A549 (cell line): Measurements from ENCODE around the gene NANS. TPM values are rescaled to one million over a fixed set of nuclear protein-coding genes. Genes with fewer than 3 reads are reported as not detected.
A peak's percentile ranks its signal among the peaks of the same experiment; 100 is the strongest.
"Not testable (repeated sequence)": the region's sequence is repeated elsewhere in the genome, so short reads cannot be mapped to it uniquely, and the experiment has no call there.

ENCODE experiments used
- ATAC-seq, 2 experiments: fragments of 200-7000 bp in 1 of 2; fragments of >200 bp in 1 of 2; cut with Nextera tagmentation in 1 of 2; cut with Tn5 transposase in 1 of 2; 3 replicates each; pipeline versions ENCODE4 v1.8.0 to v1.9.1; 2018 to 2020; ENCODE audit warnings: mild to moderate bottlenecking in 1 of 2, moderate library complexity in 1 of 2
- CTCF ChIA-PET: fragments of 300-600 bp; sonication (Branson Sonifier 250); formaldehyde crosslinking; extraction: SDS; loops from one replicate; lab custom pipeline; 2021; ENCODE audit warnings: antibody characterized with exemption, inconsistent platforms; lab: Yijun Ruan, JAX
- POLR2A ChIA-PET: fragments of 350-600 bp; formaldehyde crosslinking; extraction: SDS; loops from one replicate; lab custom pipeline; 2021; ENCODE audit warnings: antibody characterized with exemption, inconsistent platforms; lab: Yijun Ruan, JAX
- DNase-seq, 2 experiments: peaks; one replicate each; pipeline versions ENCODE4 v3.0.0 to v3.0.0-alpha.2; 2011 to 2016; ENCODE audit warnings: low read depth in 1 of 2, low spot score in 1 of 2
- FAIRE-seq: peaks from 2 replicates; lab custom pipeline; 2011; peaks lifted over from hg19 to GRCh38; lab: Jason Lieb, UNC
- H3K27ac ChIP-seq, 2 experiments: fragments of >200 bp; sonication (Bioruptor Twin); formaldehyde crosslinking; 3 replicates each; pipeline ENCODE4 v1.5.1; 2016 to 2017
- H3K4me1 ChIP-seq: fragments of >200 bp; sonication (Bioruptor Twin); formaldehyde crosslinking; 3 replicates; pipeline ENCODE4 v1.6.1; 2016
- H3K4me2 ChIP-seq: fragments of >200 bp; sonication (Bioruptor Twin); formaldehyde crosslinking; 3 replicates; pipeline ENCODE4 v1.6.1; 2016
- H3K4me3 ChIP-seq: fragments of >200 bp; sonication (Bioruptor Twin); formaldehyde crosslinking; 3 replicates; pipeline ENCODE4 v1.5.1; 2016
- H3K9me3 ChIP-seq: fragments of >200 bp; sonication (Bioruptor Twin); formaldehyde crosslinking; 3 replicates; pipeline ENCODE4 v1.6.1; 2016
- CEBPB ChIP-seq, 2 experiments: fragments of >200 bp in 1 of 2; sonication (Bioruptor Twin) in 1 of 2; formaldehyde crosslinking in 1 of 2; IDR thresholded peaks; 2 replicates each; pipeline ENCODE4 v1.6.1; 2012 to 2016
- EP300 ChIP-seq, 2 experiments: fragments of >200 bp; sonication (Bioruptor Twin); formaldehyde crosslinking; IDR thresholded peaks; 2 replicates in 1 of 2; 3 replicates in 1 of 2; pipeline ENCODE4 v1.6.1; 2016 to 2017
- FOSB ChIP-seq: fragments of 250-450 bp; sonication (Bioruptor Pico); IDR thresholded peaks from 2 replicates; pipeline ENCODE4 v1.5.0; 2020; ENCODE audit warnings: mild to moderate bottlenecking, moderate library complexity
- HOXA7 ChIP-seq: fragments of 250-450 bp; sonication (Bioruptor Pico); IDR thresholded peaks from 2 replicates; pipeline ENCODE4 v1.5.0; 2020; ENCODE audit warnings: mild to moderate bottlenecking, moderate library complexity
- HOXB13 ChIP-seq: fragments of 250-450 bp; sonication (Bioruptor Pico); IDR thresholded peaks from 2 replicates; pipeline ENCODE4 v1.5.0; 2020; ENCODE audit warnings: low read depth, mild to moderate bottlenecking, moderate library complexity
- HOXB5 ChIP-seq: fragments of 250-450 bp; sonication (Bioruptor Pico); IDR thresholded peaks from 2 replicates; pipeline ENCODE4 v1.5.0; 2020; ENCODE audit warnings: mild to moderate bottlenecking, moderate library complexity
- JUN ChIP-seq, 2 experiments: fragments of >200 bp; sonication (Bioruptor Twin); formaldehyde crosslinking; IDR thresholded peaks; 2 replicates in 1 of 2; 3 replicates in 1 of 2; pipeline ENCODE4 v1.6.1; 2016 to 2017
- KDM1A ChIP-seq: fragments of 200-600 bp; sonication (generic); IDR thresholded peaks from 2 replicates; pipeline ENCODE4 v1.6.1; 2016; ENCODE audit warnings: low read depth, mild to moderate bottlenecking
- KDM5A ChIP-seq: fragments of 200-600 bp; sonication (generic); IDR thresholded peaks from 2 replicates; pipeline ENCODE4 v1.6.1; 2016; ENCODE audit warnings: antibody characterized with exemption, mild to moderate bottlenecking
- MAFK ChIP-seq: fragments of 450-650 bp; IDR thresholded peaks from 2 replicates; pipeline ENCODE4 v1.6.1; 2014; ENCODE audit not compliant: partially characterized antibody
- MYC ChIP-seq: IDR thresholded peaks from 2 replicates; pipeline ENCODE4 v1.6.1; 2012; ENCODE audit warnings: mild to moderate bottlenecking, inconsistent platforms, low read length, improper control_type of control experiment, borderline replicate concordance
- NPAS2 ChIP-seq: fragments of 250-450 bp; sonication (Bioruptor Pico); IDR thresholded peaks from 2 replicates; pipeline ENCODE4 v1.8.0; 2022; ENCODE audit warnings: mild to moderate bottlenecking, moderate library complexity, borderline replicate concordance
- POLR2A ChIP-seq: IDR thresholded peaks from 2 replicates; pipeline ENCODE4 v1.6.1; 2012; ENCODE audit warnings: mild to moderate bottlenecking, low read length
- POLR2AphosphoS2 ChIP-seq: conservative IDR thresholded peaks from 2 replicates; pipeline ENCODE4 v1.6.1; 2012; ENCODE audit warnings: low read length, improper control_type of control experiment, inconsistent platforms
- RARB ChIP-seq: fragments of 250-450 bp; sonication (Bioruptor Pico); IDR thresholded peaks from 2 replicates; pipeline ENCODE4 v1.8.0; 2021; ENCODE audit warnings: mild to moderate bottlenecking, moderate library complexity
- SMC3 ChIP-seq: fragments of >200 bp; sonication (Bioruptor Twin); formaldehyde crosslinking; IDR thresholded peaks from 3 replicates; pipeline ENCODE4 v1.6.1; 2018; ENCODE audit warnings: inconsistent platforms
- SREBF2 ChIP-seq: fragments of 450-650 bp; IDR thresholded peaks from 2 replicates; pipeline ENCODE4 v1.6.1; 2014; ENCODE audit warnings: mild to moderate bottlenecking, moderate library complexity
- ZFP36 ChIP-seq: fragments of 450-650 bp; IDR thresholded peaks from 2 replicates; pipeline ENCODE4 v1.6.1; 2014; ENCODE audit warnings: borderline replicate concordance; ENCODE audit not compliant: partially characterized antibody
- ZNF302 ChIP-seq: fragments of 250-450 bp; sonication (Bioruptor Pico); IDR thresholded peaks from 2 replicates; pipeline ENCODE4 v1.9.0; 2021; ENCODE audit warnings: inconsistent platforms, mild to moderate bottlenecking, moderate library complexity
- WGBS: methylation state at CpG from one replicate; pipeline ENCODE4 v1.1.6; 2017; ENCODE audit errors: missing lambda C conversion rate; 5-methylcytosine and 5-hydroxymethylcytosine counted together
- polyA plus RNA-seq, 4 experiments: library from polyadenylated mRNA; depleted of rRNA in 3 of 4; stranded (reverse); fragments of >200 nt; fragmentation: RNase III in 1 of 4; extraction: RNeasy Plus Mini Kit Qiagen cat#74134 plus additional on column Dnase treatment in 1 of 4; gene quantifications; 2 replicates in 3 of 4; 3 replicates in 1 of 4; pipeline ENCODE4 v1.2.3, GENCODE V29; 2011 to 2017
- TF ChIP-seq, protein P1 (sequence below): fragments of >200 bp; sonication (Bioruptor Twin); formaldehyde crosslinking; IDR thresholded peaks from 3 replicates; pipeline ENCODE4 v1.5.1; 2016
- TF ChIP-seq, protein P2 (sequence below): fragments of >200 bp; sonication (Bioruptor Twin); formaldehyde crosslinking; IDR thresholded peaks from 2 replicates; pipeline ENCODE4 v1.6.1; 2016
- TF ChIP-seq, protein P3 (sequence below): fragments of 250-450 bp; sonication (Bioruptor Pico); IDR thresholded peaks from 2 replicates; pipeline ENCODE4 v1.5.0; 2021; ENCODE audit warnings: mild to moderate bottlenecking, moderate library complexity, borderline replicate concordance
- TF ChIP-seq, protein P4 (sequence below): IDR thresholded peaks from 2 replicates; pipeline ENCODE4 v1.6.1; 2012

Gene NANS
- polyA plus RNA-seq, 2 of the 4 experiments (the other 2 are of a cell fraction) = 56.8 to 70.2 TPM

DNA sequence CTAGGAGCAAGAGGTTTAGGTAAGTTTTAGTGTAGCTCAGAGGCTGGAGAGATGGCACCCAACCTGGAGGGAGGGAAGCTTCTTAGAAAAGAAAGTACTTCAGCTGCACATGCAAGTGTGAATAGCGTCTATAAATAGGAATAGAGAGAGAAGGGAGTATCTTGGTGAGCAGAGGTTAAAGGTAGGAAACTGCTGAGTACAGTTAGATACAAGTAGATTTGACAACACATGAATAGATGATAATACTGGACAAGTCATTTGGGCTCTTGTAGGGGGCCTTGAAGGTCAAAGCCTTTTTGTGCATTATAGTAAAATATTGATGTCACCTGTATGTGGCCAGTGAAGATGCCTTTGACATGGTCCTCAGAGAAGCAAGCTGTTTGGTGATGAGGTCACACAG lies 39.2 kb upstream of the NANS start:
- POLR2A ChIA-PET = interaction anchor here (2.4 kb wide), 1 partner anchor 39 kb away, joined by 7 read pairs; the partner anchor contains the start of gene NANS
- no peak for ATAC-seq

DNA sequence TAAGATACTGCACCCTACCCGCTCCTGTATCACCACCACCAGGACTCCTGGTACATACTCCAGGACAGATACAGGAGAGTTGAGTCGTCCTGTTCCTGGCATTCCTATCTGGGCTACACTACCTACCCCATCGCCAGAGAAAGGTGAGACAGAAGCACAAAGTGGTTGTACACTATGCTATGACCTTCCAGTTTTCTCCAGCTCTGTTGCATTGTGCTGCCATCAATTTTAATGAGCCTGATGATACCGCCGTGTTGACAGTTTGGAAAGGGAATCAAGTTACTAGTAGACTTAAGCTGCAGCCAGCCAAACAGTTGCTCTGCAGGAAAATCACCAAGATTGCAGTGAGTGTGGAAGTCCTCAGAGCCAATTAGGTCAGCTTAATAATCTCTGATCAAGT lies 38.2 kb upstream of the NANS start:
- no peak; a peak in 1 of 6 replicates for ATAC-seq
- CTCF ChIA-PET = interaction anchor here (1.4 to 5.4 kb wide), 2 partner anchors 16 to 35 kb away, joined by 5 to 39 read pairs; partner anchors contain the start of gene ANP32B
- Histone ChIP-seq H3K4me2 (no peak overlapping the region), H3K27ac (no peak overlapping the region), H3K4me3 (no peak overlapping the region), H3K4me1 (no peaks in the 10 kb centered on the region), H3K9me3 (no peaks in the 10 kb centered on the region)
- 97% methylated on average over 5 of the region's 5 CpGs for WGBS
- DNase-seq = no peak
- FAIRE-seq = no peak
- POLR2A ChIA-PET = interaction anchor here (2.4 kb wide), 1 partner anchor 38 kb away, joined by 7 read pairs; the partner anchor contains the start of gene NANS
- TF ChIP-seq POLR2AphosphoS2 (no peak), RARB (CRISPR knock-in tag) (no peak), KDM1A (no peak), NPAS2 (no peak), MYC (no peak), FOSB (no peak), POLR2A (no peak), HOXA7 (CRISPR knock-in tag) (no peak), SREBF2 (no peak), KDM5A (no peak), JUN (IDR thresholded peaks at IDR 0.05) (no peak), SMC3 (no peak), HOXB13 (CRISPR knock-in tag) (no peak), ZFP36 (no peak), ZNF302 (no peak), CEBPB (IDR thresholded peaks at IDR 0.05) (no peak), MAFK (no peak)
- TF ChIP-seq, protein P1, sequence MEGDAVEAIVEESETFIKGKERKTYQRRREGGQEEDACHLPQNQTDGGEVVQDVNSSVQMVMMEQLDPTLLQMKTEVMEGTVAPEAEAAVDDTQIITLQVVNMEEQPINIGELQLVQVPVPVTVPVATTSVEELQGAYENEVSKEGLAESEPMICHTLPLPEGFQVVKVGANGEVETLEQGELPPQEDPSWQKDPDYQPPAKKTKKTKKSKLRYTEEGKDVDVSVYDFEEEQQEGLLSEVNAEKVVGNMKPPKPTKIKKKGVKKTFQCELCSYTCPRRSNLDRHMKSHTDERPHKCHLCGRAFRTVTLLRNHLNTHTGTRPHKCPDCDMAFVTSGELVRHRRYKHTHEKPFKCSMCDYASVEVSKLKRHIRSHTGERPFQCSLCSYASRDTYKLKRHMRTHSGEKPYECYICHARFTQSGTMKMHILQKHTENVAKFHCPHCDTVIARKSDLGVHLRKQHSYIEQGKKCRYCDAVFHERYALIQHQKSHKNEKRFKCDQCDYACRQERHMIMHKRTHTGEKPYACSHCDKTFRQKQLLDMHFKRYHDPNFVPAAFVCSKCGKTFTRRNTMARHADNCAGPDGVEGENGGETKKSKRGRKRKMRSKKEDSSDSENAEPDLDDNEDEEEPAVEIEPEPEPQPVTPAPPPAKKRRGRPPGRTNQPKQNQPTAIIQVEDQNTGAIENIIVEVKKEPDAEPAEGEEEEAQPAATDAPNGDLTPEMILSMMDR = no peak
- TF ChIP-seq, protein P2, sequence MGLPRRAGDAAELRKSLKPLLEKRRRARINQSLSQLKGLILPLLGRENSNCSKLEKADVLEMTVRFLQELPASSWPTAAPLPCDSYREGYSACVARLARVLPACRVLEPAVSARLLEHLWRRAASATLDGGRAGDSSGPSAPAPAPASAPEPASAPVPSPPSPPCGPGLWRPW = no peak

More for the DNA sequence above, 39.2 kb upstream of the NANS start:
- FAIRE-seq (no peak), DNase-seq (no peak)
- H3K27ac ChIP-seq = no peak overlapping the region
- 83% methylated on average over 1 of the region's 1 CpG for whole genome bisulfite sequencing
- H3K9me3 ChIP-seq = no peaks in the 10 kb centered on the region
- CTCF ChIA-PET = interaction anchor here (1.1 to 5.4 kb wide), 2 partner anchors 11 to 17 kb away, joined by 3 to 39 read pairs; no protein-coding TSS in a partner anchor
- H3K4me2 ChIP-seq = no peak overlapping the region
- TF ChIP-seq HOXA7 (CRISPR knock-in tag) (peak; percentile 17; the same call in 1 of the 2 replicates), FOSB (0 out of 2 replicates have a peak, but pooled peaks have one; percentile 40), JUN (IDR thresholded peaks at IDR 0.05) (no peak)
- TF ChIP-seq, protein P3, sequence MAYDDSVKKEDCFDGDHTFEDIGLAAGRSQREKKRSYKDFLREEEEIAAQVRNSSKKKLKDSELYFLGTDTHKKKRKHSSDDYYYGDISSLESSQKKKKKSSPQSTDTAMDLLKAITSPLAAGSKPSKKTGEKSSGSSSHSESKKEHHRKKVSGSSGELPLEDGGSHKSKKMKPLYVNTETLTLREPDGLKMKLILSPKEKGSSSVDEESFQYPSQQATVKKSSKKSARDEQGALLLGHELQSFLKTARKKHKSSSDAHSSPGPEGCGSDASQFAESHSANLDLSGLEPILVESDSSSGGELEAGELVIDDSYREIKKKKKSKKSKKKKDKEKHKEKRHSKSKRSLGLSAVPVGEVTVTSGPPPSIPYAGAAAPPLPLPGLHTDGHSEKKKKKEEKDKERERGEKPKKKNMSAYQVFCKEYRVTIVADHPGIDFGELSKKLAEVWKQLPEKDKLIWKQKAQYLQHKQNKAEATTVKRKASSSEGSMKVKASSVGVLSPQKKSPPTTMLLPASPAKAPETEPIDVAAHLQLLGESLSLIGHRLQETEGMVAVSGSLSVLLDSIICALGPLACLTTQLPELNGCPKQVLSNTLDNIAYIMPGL = no peak
- H3K4me3 ChIP-seq = no peak overlapping the region
- H3K4me1 ChIP-seq = no peaks in the 10 kb centered on the region

DNA sequence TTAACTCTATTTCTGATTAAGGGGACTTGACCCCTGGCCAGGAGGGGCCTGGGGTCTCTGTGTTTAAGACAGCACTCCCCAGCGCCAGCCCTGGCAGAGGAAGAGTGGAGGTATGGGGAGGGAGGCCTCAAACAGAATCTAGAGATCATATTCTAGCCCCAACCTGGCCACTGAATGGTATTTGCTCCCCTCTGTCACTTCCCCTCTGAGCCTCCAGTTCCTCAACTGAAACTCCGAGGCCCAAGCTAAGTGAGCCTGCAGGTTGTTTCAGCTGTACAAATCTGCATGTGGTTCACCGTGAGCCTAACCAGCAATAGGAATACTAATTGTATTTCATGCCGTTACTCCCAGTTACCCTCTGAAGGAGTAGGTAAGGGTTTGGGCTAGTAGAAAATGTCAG lies 37.4 kb upstream of the NANS start:
- FAIRE-seq = no peak
- CTCF ChIA-PET = interaction anchor here (0.8 to 5.4 kb wide), 4 partner anchors 15 to 96 kb away, joined by 3 to 39 read pairs (median 10); partner anchors contain the start of genes ANP32B and TRMO

DNA sequence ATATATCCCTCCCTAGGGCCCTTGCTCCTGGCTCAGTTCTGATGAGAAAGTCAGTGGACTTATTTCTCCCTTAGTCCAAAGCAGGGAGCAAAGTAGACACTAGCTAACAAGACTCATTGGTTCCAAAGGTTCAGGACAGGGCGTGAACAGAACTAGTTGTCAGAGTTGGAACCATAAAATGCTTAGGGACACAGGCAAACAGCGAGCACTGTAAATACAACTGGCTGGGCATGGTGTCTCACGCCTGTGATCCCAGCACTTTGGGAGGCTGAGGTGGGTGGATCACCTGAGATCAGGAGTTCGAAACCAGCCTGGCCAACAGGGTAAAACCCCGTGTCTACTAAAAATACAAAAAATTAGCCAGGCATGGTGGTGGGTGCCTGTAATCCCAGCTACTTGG lies 36.7 kb upstream of the NANS start:
- not testable (repeated sequence) for H3K4me2 ChIP-seq, H3K4me1 ChIP-seq, ATAC-seq, H3K4me3 ChIP-seq, H3K9me3 ChIP-seq, FAIRE-seq, DNase-seq, H3K27ac ChIP-seq
- POLR2A ChIA-PET = interaction anchor here (0.6 to 2.4 kb wide), 2 partner anchors 37 to 841 kb away, joined by 3 to 7 read pairs; partner anchors contain the start of gene NANS
- CTCF ChIA-PET = interaction anchor here (1.2 to 5.4 kb wide), 6 partner anchors 12 to 97 kb away, joined by 3 to 39 read pairs (median 6); partner anchors contain the start of genes ANP32B and TRMO
- WGBS = 90% methylated on average over 5 of the region's 5 CpGs

More for the DNA sequence above, 37.4 kb upstream of the NANS start:
- ATAC-seq (no peak), DNase-seq (no peak)
- H3K4me2 ChIP-seq = no peak overlapping the region
- POLR2A ChIA-PET = interaction anchor here (2.4 kb wide), 1 partner anchor 37 kb away, joined by 7 read pairs; the partner anchor contains the start of gene NANS
- no peak overlapping the region for H3K27ac ChIP-seq
- TF ChIP-seq, protein P4, sequence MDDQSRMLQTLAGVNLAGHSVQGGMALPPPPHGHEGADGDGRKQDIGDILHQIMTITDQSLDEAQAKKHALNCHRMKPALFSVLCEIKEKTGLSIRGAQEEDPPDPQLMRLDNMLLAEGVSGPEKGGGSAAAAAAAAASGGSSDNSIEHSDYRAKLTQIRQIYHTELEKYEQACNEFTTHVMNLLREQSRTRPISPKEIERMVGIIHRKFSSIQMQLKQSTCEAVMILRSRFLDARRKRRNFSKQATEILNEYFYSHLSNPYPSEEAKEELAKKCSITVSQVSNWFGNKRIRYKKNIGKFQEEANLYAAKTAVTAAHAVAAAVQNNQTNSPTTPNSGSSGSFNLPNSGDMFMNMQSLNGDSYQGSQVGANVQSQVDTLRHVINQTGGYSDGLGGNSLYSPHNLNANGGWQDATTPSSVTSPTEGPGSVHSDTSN = no peak
- TF ChIP-seq JUN (IDR thresholded peaks at IDR 0.05) = no peak
- no peak for TF ChIP-seq POLR2AphosphoS2
- TF ChIP-seq ZNF302 = no peak
- TF ChIP-seq POLR2A = no peak
- no peak for TF ChIP-seq HOXB5 (CRISPR knock-in tag)
- TF ChIP-seq HOXB13 (CRISPR knock-in tag) = no peak
- no peak for TF ChIP-seq EP300 (IDR thresholded peaks at IDR 0.05)
- H3K4me3 ChIP-seq = no peak overlapping the region
- 98% methylated on average over 4 of the region's 4 CpGs for WGBS
- no peaks in the 10 kb centered on the region for H3K4me1 ChIP-seq
- no peaks in the 10 kb centered on the region for H3K9me3 ChIP-seq
